Endothelial cell of hepatic sinusoid (primary cell): ENCODE data around the gene FBXW8.

Experiments used
- in situ Hi-C: cut with HindIII; loops from 2 replicates; pipeline ENCODE4 v1.10.0; 2017; ENCODE audit warnings: low sequenced_read_pairs

FBXW8 gene

GRCh38 chr12:116984098-116984497 is 73.3 kb downstream of the FBXW8 start:
- in situ Hi-C loops, result no loop called here

DNA sequence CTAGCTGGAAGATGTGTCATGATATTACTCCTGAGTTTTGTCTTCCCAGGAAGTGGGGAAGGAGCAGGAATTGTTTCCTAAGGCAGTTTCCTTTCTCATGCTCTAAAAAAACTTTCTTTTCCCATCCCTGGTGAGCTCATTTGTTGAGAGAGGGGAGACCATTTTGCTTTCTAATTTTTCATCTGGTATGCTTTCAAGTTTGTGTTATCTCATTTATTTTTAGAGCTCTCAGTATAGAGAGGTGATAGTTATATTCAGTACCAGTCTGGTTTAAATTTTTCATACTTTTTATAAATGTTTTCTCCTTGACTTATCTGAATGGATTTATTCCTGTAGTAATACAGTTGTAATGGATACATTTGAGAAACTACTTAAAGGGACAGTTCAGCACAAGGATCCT is 79.6 kb downstream of the FBXW8 start:
- in situ Hi-C loops, result no loop called here

DNA sequence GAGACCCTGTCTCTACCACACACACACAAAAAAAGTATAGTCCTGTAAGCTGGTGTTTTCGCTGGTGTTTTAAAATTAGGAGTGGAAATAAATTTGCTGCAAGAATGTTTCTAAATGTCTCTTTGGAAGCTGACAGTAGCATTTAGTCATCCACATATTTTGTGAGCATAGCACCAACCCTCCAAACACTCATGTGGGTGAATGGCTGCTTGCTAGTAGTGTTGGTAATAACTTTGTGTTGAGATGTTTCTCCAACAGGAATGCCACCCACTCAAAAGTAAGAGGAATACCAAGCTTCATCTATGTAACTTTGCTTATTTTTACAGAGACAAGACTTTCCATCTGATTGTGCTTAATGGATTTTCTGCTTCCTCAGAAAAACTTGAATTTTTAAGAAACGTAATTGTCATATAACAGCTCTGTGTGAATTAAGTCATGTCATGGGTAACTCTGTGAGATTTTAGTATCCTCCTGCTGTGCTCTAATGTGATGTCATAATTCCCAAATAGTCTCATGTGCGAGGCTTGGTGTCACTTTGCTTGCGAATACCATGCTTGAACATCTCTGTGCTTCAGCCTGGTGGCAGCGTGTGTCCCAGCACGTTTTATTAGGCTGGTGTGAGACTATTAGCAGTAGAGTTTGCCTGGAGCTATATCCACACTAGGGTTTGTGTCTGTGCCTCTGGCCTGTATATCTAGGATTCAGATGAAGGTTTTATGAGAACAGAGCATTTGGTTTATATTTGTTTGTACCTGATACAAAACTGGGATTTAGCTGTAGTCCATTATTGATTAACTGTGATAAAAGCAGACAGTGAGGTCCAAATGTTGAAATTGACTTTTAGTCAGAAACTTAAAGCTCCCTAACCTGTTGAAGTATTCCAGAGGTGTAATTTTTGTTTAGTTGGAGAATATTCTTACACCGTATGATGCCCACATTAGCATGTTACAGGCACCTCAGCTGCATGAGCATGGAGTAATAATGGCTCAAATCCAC is 80.5 kb downstream of the FBXW8 start:
- in situ Hi-C loops, result no loop called here

GRCh38 chr12:116996093-116996492 is 85.3 kb downstream of the FBXW8 start:
- in situ Hi-C loops, result no loop called here

DNA sequence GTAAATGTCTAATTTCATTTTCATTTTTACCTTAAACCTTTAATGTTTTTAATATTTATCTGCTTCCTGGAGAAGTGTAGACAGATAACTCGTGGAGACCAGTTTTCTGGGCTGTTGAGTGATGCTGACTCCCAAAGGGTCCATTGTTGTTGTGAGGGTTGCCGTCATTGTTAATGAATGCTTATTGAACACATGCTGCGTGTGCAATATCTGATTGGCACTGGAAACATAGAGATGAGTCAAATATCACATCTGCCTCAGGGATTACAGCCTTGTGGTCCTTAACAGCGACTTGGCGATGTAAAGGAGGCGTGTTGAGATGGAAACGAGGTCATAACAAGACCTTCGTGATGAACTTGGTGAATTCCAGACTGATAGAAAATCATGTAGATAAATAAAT is 85.9 kb downstream of the FBXW8 start:
- in situ Hi-C loops, result no loop called here

- in situ Hi-C loops, result no loop called here
Measured at GRCh38 chr12:116999066-116999465, 88.3 kb downstream of the FBXW8 start.

DNA sequence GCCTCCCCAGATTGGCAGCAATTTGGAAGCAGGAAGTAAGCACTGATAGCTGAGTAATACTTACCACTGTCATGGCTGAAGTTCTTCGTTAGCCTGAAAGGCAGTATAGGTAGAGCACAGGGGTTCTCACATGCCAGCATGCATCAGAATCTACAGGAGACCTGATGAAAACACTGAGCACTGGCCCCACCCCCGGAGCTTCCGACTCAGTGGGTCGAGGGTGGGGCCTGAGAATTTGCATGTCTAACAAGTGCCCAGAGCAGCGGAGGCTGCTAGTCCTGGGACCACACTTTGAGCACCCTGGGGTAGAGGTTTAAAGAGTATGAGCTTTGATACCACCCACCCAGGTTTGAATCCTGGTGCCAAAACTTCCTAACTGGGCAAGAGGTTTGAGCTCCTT is 89.6 kb downstream of the FBXW8 start:
- in situ Hi-C loops, result no loop called here

DNA sequence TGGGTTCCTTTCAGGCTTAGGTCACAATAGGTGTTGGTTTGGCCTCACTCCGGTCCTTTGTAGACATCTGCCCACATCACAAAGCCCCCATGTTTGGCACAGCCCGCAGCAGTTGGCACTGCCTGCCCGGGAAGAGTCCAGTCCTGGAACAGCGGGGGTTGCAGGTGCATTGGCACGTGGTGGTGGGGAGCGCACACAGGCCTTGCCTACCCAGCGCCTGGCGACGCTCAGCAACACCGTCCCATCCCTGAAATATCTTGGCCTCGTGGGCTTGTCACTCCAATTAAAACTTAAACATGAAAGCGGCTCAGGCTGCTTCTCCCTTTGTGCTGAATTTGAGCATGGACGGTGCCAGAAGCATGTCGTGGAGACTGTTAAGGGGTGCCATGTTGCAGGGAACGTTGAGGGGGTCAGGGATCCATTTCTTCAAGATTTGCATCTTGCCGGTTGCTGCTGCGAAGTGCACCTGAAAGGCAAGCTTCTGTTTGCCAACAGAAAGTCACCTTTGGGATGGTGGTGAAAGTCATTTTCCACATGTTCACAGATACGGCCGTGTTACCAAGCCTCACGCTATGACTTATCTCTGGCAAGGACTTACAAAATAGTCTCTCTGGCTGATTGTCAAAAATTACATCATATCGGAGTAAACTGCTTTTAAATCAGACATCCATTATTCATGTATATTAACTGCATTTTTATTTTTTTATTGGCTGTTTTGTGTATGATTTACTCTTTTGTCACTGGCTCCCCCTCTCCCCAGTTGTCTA is 91.5 kb downstream of the FBXW8 start:
- in situ Hi-C loops, result no loop called here

DNA sequence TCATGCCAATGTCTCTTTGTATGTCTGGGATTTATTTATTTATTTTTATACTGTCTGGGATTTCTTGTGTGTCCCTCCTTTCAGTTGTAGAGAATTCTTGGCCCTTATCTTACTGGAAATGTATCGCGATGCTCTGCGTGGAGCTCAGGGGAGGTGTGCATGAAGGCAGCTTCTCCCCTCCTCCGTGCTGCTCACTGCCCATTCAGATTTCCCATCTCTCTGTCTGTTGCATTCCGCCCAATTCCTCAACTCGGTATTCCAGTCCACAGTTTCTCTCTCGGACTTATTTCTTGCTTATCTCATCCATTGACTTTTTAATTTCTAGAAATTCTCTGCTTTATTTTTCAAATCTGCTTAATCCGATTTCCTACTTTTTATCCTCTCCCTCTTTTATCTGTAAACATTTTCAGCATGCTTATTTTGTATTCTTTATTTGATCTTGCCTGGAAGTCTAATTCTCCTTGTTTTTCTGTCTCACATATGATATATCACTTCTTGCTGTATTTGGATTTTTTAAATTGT is 93.2 kb downstream of the FBXW8 start:
- in situ Hi-C loops, result no loop called here

- in situ Hi-C loops, result no loop called here
Measured at GRCh38 chr12:117005417-117006046, 94.8 kb downstream of the FBXW8 start.

DNA sequence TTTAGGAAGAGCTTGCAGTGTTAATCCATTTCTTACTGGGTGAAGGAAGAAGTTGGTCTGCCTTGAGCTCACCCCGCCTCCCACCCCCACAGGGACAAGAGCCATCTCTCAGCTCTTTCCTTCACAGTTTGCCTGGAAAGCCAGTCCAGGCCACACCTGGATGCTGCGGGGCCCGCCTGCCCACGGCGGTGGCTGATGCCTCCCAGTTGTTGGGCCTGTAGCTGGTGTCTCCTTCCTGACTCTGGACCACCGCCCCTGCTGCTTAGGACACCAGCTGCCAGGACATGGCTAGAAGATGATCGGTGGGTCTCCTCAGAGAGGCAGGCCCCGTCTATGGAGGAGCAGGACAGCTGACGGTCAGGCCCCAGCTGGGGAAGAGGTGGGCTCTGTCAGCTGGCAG is 95.6 kb downstream of the FBXW8 start:
- in situ Hi-C loops, result no loop called here

DNA sequence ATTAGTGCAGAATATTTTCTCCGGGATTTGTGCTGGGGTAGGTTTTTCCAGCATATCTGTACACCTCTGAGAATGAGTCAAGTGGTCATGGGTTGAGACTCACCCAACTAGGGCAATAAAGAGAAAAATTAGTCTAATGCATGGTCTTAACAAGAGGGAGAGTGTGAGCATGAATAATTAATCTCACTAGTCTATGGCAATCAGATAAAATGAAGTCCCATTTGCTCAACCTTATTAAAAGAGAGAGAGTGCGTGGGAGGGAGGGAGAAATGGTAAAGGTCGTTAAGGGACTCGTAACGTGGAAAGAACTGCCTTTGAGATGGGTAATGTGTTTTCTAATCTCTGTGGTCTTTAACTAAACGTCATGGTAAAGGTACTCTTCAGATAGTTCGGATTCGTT is 96.8 kb downstream of the FBXW8 start:
- in situ Hi-C loops, result no loop called here

GRCh38 chr12:117009759-117010158 is 99.0 kb downstream of the FBXW8 start:
- in situ Hi-C loops, result no loop called here

GRCh38 chr12:117010693-117011451 is 100.1 kb downstream of the FBXW8 start:
- in situ Hi-C loops, result no loop called here

DNA sequence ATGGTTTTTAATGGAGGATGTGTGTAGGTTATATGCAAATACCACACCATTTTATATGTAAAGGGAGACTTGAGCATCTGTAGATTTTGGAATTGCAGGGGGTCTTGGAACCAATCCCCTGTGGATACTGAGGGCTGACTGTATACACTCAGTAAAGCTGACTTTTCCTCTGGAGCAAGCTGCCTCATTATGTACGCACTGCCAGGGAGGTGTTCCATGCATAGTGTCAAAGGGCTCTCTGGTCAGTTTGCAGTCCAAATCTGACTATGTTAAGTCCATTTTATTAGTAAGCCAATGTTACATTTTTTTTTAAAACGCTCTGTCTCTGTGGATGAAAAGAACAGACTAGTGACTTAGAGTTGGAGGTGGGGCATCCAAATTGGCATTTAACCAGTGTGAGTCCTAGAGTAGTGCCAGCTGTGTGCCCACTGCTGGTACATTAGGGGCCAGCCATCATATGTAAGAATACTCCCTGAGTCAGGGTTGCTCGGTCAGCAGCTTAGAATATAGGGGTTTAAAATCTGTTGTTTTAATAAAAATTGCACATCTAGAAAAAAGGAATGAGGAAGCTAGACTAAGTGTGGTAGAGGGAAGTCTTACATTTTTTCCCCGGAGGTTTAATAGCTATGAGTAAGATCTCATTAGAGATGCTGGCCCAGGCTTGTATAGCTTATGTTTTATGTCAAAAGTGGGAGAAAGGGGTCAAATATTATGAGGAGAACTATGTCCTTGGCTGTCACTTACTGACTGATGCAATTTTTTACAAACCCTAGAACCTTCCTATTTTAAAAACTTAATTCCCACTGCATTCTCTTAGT is 101.4 kb downstream of the FBXW8 start:
- in situ Hi-C loops, result no loop called here

DNA sequence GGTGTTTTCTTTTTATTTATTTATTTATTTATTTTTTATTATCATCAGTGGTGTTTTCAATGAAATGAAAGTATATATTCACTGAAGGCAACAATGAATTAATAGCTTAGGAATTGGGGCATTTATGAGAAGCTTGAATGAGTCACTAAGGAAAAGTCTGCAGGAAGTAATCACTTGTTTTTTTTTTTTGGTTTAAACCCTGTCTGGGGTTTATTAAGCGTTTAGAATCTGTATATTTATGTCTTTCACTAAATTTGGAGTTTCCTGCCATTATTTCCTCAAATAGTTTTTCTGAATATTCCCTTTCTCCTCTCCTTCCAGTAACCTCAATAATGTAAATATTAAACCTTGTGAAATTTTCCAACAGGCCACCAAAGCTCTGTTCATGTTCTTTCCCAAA is 103.0 kb downstream of the FBXW8 start:
- in situ Hi-C loops, result no loop called here

GRCh38 chr12:117014342-117014887 is 103.7 kb downstream of the FBXW8 start:
- in situ Hi-C loops, result no loop called here

DNA sequence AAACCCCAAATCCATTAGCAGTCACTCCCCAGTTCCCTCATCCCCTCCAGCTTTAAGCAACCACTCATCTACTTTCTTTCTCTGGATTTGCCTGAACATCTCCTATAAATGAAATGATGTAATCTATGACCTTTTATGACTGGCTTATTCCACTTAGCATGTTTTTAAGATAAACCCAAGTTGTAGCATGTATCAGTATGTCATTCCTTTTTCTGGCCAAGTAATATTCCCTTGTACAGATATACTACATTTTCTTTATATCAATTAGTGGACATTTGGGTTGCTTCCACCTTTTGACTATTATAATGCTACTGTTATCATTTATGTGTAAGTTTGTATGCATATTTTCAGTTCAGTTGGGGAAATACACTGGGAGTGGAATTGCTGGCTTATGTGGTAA is 105.1 kb downstream of the FBXW8 start:
- in situ Hi-C loops, result no loop called here

- in situ Hi-C loops, result no loop called here
Measured at GRCh38 chr12:117017807-117018206, 107.1 kb downstream of the FBXW8 start.
